ENCODE measurements around the gene COA8.
"Not testable (repeated sequence)": the region's sequence is repeated elsewhere in the genome, so short reads cannot be mapped to it uniquely, and the experiment has no call there.

Gene COA8

DNA sequence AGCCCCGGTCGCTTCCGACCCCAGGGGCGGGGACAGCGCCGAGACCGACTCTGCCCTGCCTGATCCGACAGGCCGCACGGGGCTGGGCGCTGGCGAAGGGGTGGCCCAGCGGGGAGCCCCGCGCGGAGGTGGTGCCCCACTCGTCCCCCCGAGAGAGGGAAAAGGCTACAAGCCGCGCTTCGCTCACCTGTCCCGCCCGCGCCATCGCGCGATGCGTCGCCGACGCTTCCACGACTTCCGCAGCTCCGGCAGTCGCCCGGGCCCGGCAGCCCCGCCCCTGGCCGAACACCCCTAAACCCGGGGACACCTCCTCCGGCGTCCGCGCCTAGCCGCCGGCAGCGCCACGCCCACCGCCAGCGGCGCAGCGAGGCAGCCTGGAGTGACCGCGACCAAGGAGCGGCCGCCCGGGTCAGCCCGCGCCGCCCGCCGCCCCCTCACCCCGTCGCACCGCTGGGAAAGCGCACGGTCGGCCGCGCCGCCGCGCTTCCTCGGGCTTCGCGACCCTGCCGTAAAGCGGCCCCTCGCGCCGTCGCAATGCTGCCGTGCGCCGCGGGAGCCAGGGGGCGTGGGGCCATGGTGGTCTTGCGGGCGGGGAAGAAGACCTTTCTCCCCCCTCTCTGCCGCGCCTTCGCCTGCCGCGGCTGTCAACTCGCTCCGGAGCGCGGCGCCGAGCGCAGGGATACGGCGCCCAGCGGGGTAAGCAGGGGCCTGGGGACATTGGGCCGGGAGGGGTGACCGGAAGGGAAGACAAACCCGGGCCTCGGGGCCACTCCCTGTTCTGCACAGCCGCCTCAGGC, at the start of gene COA8, which contains the start of gene BAG5:
Gene COA8, plus strand, starts transcription at position 532 of the 797 bp plus-strand sequence. Its CDS starts 42 bp downstream, at position 574.
Gene BAG5, minus strand, starts transcription at position 229 of the 797 bp plus-strand sequence. CDS start 1,493 bp downstream, outside the sequence.
- DNase-seq (ENCODE audit: low read depth): peak; percentile 76

GRCh38 chr14:103514596-103515421, 48.0 kb upstream of the COA8 start:
- no peak for DNase-seq (ENCODE audit: low read depth)

DNA sequence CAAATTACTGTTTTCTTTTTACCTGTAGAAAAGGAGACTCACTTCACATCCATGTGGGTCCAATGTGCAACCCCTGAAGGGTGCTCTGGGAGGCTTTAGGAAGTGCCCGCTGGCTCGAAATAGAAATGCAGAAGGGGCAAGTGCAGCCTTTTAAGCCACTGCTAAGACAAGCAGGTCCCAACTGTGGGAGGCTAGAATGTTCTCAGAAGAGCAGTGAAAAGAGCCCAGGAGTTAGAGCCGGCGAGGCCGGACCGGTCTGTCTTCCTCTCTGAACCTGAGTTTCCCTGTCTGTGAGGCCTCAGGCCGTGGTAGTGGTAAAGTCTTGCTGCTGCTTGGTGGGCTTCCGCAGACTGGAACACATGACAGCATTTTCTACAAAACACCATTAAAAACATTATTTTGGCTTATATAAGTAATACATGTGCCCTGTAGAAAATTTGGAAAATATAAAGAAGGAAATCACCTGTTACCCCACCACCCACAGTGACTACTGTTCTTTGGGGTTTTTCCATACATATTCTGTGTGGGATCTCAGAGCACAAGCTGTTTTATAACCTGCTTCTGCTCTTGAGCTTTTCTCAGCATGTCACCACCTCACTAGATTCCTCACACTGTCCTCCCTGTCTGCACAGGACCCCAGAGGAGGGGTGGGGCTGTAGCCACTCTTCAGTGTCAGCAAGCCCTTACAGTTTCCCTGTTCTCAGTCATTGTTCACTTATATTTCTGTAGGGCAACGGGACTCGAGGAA, 46.2 kb upstream of the COA8 start:
- DNase-seq (ENCODE audit: low read depth): no peak

DNA sequence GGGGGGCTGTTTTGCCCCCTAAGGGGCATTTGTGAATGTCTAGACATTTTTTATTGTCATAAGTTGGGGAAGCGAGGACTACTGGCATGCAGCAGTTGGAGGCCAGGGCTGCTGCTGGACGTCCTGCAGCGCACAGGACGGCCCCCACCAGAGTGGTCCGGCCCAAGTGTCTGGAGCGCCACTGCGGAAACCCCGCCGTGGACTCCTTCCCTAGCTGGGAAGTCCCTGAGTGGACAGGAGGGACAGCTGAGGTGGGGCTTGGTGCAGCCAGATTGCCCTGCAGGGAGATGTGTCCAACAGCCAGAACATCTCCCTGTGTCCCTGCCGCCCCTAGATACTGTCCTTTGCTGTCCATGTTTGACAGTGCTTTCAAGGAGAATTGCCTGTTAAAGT, 45.6 kb upstream of the COA8 start:
- DNase-seq (ENCODE audit: low read depth): no peak

DNA sequence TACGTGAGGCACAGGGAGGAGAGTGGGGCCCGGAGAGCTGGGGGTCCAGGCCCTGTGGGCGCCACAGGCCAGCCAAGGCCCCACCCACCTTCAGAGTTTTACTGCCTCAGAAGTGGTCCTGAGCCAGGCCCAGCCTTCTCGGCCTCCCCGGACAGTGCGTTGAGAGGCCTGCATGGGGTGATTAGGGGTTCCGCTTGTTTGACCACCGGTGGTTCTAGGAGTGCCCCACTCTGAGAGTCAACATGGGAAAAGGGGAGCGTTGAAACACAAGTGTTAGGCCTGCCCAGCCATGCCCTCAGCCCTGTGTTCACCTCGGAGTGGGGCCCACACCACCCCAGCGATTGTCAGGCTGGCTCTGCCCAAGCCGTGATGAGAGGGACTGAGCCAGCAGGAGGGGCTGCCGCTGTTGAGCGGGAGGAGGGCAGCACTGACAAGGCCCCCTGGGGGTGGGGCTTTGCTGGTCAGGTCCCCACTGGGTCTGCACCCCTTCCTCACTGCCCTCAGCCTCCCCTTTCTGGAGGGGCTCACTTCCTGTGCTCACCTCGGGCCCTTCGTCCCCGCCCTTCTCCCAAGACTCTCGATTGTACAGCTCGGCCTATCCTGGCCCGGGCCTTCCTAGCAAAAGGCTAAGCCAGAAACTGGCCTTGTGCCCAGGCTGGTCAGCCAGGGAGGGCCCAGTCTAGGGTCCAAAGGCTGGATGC, 44.9 kb upstream of the COA8 start:
- no peak for DNase-seq (ENCODE audit: low read depth)

GRCh38 chr14:103518422-103519042, 44.2 kb upstream of the COA8 start:
- no peak for DNase-seq (ENCODE audit: low read depth)

DNA sequence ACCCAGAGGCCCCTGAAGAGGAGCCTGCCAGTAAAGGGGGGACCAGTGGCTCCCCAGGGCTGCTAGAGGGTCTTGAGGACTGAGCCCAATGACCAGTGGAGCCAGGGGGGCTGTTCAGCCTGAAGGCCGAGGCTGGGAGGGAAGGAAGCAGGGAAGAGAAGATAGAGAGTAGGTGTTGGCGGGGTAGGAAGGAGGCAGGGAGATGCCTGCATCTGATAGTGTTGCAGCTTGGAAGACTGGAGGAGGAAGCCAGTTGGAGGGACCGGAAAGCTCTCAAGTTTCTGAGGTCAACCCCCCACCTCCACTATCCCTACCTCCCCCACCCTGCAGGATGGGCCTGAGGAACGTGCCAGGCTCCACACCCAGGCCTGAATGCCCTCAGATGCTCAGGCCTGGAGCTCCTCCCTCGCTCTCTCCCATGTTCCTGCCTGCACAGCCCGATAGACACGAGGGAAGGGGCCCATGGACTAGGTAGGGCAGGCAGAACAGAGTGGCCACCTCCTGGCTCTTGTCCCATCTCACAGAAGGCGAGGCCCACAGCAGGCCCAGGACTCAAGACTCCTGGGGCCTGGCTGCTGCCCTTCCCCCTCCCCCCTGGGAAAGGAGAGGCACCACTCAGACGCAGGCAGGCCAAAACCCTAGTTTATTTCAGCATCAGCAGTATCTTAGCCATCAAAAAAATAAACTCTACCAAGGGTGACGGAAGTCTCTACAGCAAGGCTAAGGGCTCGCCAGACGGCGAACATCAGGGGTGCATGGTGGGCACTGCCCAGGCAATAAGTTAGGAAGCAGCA, 43.5 kb upstream of the COA8 start:
- no peak for DNase-seq (ENCODE audit: low read depth)

GRCh38 chr14:103519837-103520212, 42.9 kb upstream of the COA8 start:
- no peak for DNase-seq (ENCODE audit: low read depth)

DNA sequence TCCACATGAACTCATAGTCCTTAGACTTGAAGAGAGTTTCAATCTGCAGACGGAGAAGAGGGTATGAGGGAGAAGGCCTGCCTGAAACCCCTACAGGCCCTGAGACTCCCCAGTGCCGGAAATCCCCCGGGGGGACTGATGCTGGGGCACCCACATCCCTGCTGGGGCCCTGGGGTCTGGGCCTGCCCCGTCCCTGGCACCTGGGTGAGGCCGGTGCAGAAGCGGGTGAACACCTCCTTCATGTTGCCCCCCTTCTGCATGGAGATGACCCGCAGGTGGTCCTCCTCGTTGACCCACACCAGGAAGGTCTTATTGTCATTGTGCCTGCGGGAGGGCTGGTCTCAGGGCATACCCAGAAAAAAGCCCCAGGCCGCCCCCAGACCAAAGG, 42.5 kb upstream of the COA8 start:
- DNase-seq (ENCODE audit: low read depth): no peak

DNA sequence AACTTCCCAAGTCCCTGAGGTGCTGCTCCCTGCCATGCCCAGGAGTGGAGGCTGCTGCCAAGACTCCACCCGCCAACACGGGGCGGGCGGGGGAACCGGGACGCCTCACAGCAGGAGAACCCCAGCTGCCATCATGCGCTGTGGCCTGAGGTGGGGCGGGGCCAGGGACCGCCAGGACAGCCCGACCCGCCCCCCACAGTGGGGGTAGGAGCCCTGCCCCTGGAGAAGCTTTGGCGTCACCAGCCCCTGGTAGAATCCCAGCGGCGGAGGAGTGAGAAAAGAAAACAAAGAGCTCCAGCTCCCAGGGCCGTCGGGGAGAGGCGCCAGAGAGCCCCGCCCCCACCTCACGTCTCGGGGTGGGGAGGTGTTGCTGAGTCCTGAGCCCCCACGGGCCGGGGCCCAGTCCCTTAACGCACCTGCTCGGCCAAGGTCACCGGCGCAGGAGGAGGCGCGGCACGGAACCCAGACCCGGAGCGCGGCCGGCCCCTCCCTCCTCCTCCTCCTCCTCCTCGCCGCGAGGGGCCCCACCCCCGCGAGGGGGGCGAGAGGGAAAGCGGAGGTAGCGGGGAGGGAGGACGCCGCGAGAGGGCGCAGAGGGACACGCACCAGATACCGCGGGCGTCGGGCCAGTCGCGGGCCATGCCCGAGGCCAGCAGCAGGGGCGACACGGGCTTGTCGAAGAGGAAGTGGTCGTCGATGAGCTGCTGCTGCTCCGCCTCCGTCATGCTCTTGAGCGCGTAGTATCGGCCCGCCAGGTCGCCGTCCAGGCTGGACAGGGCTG, 41.9 kb upstream of the COA8 start:
- DNase-seq (ENCODE audit: low read depth): peak; percentile 47

GRCh38 chr14:103521438-103521950, 41.3 kb upstream of the COA8 start:
- DNase-seq (ENCODE audit: low read depth): no peak

DNA sequence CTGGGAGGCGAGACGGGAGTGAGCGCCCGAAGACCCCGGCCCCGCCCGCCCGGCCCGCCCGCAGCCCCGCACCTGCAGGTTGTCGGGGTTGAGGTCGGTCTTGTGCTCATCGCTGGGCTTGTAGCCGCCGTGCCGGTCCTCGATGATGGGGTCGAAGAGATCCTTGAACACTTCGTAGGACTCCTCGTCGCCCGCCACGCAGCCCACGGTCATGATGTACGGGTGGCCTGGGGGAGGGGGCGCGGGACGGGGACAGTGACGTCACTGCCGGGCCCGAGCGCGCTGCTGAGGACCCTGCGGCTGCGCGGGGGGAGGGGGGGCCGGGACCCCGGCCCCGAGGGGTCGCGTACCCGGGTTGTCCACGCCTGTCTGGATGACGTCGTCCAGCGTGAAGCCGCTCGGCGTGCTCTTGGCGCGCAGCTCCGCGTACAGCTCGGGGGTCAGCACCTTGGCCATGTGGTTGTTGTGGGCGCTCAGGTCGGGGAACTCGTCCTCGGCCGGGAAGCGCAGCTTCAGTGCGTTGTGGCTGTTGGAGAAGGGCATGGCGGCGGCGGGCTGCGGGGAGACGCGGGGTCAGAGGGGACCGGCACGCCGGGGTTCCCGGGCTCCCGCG, 40.7 kb upstream of the COA8 start:
- DNase-seq (ENCODE audit: low read depth): no peak

DNA sequence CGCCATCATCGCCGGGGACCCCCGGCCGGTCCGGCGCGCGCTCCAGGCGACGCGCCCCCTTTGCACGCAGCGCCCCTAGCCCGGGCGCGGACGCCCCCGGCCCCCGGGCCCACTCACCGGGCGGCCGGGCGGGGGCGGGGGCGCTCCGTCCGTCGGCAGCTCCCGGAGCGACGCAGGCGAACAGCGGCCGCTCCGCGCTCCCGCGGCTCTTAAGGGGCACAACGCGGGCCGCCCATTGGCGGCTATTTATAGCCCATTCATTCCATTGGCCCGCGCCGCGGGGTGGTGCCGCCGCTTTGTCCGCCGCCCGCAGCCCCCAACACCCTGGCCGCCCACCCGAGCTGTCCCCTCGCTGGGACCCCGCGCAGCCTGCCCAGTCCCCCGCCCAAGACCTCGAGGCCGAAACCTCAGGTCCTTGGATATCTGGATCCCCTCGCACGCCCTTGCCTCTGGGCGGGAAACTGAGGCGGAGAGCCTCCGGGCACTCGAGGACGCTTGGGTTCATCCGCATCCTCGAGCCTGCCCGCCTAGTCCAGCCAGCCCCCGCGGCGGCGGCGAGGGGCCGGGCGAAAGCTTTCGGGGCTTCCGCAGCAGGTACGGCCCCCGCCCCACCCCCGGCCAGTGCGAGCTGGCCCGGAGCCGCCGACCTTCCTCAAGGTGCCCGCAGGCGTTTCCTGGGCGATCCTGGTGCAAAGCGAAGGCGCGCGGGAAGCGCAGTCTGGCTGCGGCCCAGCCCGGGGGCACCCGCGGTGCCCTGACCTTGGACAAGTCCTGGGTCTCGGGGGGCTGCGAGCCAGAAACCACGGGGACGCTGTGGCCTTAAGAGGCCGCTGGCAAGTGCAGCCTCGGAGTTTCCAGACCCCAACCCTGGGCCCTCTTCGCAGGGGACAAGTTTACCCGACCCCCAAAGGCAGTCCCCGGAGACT, 39.8 kb upstream of the COA8 start, which contains the start of gene CKB:
Gene CKB, minus strand, starts transcription at position 182 of the 926 bp plus-strand sequence. CDS start 337 bp downstream, outside the sequence.
- DNase-seq (ENCODE audit: low read depth): no peak

DNA sequence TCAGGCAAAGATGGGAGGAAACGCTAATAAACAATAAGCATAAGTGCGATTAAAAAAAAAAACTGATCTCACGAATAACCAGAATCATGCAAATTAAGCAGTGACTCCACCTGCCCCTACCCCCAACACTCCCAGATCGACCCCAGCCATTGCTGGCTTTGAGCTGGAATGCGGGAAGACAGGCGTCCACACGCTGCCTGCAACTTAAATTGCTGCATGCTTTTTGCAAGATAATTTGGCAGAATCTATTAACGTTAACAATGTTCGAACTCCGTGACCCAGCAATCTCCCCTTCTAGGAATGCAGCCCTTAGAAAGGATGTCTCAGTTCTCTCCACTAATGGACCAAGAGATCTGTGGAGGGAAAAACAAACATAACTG, 39.2 kb upstream of the COA8 start:
- no peak for DNase-seq (ENCODE audit: low read depth)

DNA sequence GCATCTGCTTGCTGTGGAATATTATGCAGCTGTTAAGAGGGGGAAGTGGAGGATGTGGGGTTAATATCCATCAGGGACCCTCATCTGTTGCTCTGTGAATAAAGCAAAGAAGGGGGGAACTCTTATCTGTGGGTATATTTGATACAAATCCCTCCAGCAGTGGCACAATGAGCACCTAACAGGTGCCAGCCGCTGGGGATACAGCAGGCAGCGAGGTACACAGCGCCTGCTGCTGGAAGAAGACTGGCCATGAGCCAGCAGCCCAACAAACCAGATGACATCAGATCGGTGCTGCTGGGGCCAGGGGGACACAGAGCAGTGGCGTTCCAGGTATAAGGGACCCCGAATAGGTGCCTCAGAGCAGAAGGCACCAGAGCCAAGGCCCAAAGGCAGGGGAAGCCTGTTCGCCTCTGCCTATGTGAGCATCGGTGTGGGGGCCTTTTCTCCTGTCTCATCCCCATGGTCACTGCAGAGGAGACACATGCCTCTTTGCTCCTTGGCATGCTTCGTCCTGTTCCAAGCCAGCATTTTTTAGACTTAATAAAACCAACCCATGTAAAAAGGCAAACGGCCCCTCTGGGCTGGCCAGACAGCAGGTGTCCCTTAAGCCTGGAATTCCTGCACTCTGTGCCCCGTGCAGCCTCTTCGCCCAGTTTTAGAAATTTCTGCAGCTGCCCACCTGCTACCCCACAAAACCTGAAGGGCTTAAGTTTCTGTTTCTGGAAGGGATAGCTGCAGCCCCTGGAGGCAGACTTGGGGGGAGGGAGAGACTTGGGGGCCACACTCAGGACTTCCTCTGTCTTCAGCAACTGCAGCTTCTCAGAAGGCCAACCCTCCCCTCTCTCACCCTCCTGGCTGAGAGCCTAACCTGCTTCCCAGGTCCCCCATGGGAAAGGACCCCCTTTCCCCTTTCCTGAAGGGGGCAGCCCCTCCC, 38.5 kb upstream of the COA8 start:
- DNase-seq (ENCODE audit: low read depth): no peak

GRCh38 chr14:103525430-103526246, 37.1 kb upstream of the COA8 start:
- DNase-seq (ENCODE audit: low read depth): not testable (repeated sequence)
